Hepatocyte (in vitro differentiated cells): ENCODE results near the gene TRIM7. TPM values are rescaled to one million over a fixed set of nuclear protein-coding genes. Genes with fewer than 3 reads are reported as not detected.

Source experiments
- DNase-seq: peaks from one replicate; pipeline ENCODE4 v3.0.0-alpha.2; 2016; ENCODE audit warnings: low spot score
- H2AFZ ChIP-seq: fragments of 200-600 bp; sonication (generic); 2 replicates; pipeline ENCODE4 v1.6.0; 2016; ENCODE audit warnings: antibody characterized with exemption, mild to moderate bottlenecking
- H3K27ac ChIP-seq: fragments of 200-600 bp; sonication (generic); 2 replicates; pipeline ENCODE4 v1.5.1; 2016; ENCODE audit warnings: mild to moderate bottlenecking
- H3K27me3 ChIP-seq: fragments of 200-600 bp; sonication (generic); 2 replicates; pipeline ENCODE4 v1.6.1; 2016
- H3K36me3 ChIP-seq: fragments of 200-600 bp; sonication (generic); replicated peaks from 2 replicates; pipeline ENCODE4 v1.5.1; 2016; ENCODE audit warnings: low read depth; ENCODE audit not compliant: insufficient read depth
- H3K4me1 ChIP-seq: fragments of 200-600 bp; sonication (generic); 2 replicates; pipeline ENCODE4 v1.5.1; 2016; ENCODE audit warnings: mild to moderate bottlenecking, moderate library complexity; ENCODE audit not compliant: insufficient read depth
- H3K4me2 ChIP-seq: fragments of 200-600 bp; sonication (generic); 2 replicates; pipeline ENCODE4 v1.6.0; 2016
- H3K4me3 ChIP-seq: fragments of 200-600 bp; sonication (generic); 2 replicates; pipeline ENCODE4 v1.5.1; 2016; ENCODE audit warnings: mild to moderate bottlenecking
- H3K79me2 ChIP-seq: fragments of 200-600 bp; sonication (generic); 2 replicates; pipeline ENCODE4 v1.6.0; 2017; ENCODE audit warnings: mild to moderate bottlenecking
- H3K9me2 ChIP-seq: fragments of 200-600 bp; sonication (generic); replicated peaks from 2 replicates; pipeline ENCODE4 v1.6.0; 2017; ENCODE audit warnings: mild to moderate bottlenecking; ENCODE audit not compliant: insufficient read depth
- H3K9me3 ChIP-seq: fragments of 200-600 bp; sonication (generic); 2 replicates; pipeline ENCODE4 v1.5.1; 2016; ENCODE audit warnings: low read depth, mild to moderate bottlenecking
- H4K20me1 ChIP-seq: fragments of 200-600 bp; sonication (generic); 2 replicates; pipeline ENCODE4 v1.6.0; 2016; ENCODE audit warnings: mild to moderate bottlenecking; ENCODE audit not compliant: insufficient read depth, poor library complexity, severe bottlenecking
- EZH2 ChIP-seq: fragments of 200-600 bp; sonication (generic); IDR thresholded peaks from 2 replicates; pipeline ENCODE4 v1.6.1; 2016; ENCODE audit warnings: antibody characterized with exemption, mild to moderate bottlenecking, borderline replicate concordance
- EZH2phosphoT487 ChIP-seq: fragments of 200-600 bp; sonication (generic); IDR thresholded peaks from one replicate; pipeline ENCODE4 v1.6.1; 2018; ENCODE audit warnings: antibody characterized with exemption, mild to moderate bottlenecking, low read depth, moderate library complexity; ENCODE audit not compliant: unreplicated experiment, severe bottlenecking
- WGBS: methylation state at CpG from one replicate; pipeline ENCODE4 v1.1.6; 2016; ENCODE audit warnings: low lambda C conversion rate; ENCODE audit errors: missing lambda C conversion rate; 5-methylcytosine and 5-hydroxymethylcytosine counted together
- polyA plus RNA-seq: library from polyadenylated mRNA; unstranded; fragments of >200 nt; fragmentation: Nextera tagmentation; extraction: Ambion mirVana; gene quantifications from 2 replicates; pipeline ENCODE4 v1.2.1, GENCODE V29; 2016
- total RNA-seq: library from RNA; depleted of rRNA; stranded (reverse); fragments of >200 nt; gene quantifications from 2 replicates; pipeline ENCODE4 v1.2.3, GENCODE V29; 2014
- TF ChIP-seq, protein P1 (sequence below): fragments of 200-600 bp; sonication (generic); IDR thresholded peaks from 2 replicates; pipeline ENCODE4 v1.5.1; 2016; ENCODE audit warnings: antibody characterized with exemption, mild to moderate bottlenecking; ENCODE audit not compliant: poor library complexity

TRIM7 gene
- total and polyA plus RNA-seq, 2 experiments from 2014 or later, result 0.35 TPM; not detected in 1

DNA sequence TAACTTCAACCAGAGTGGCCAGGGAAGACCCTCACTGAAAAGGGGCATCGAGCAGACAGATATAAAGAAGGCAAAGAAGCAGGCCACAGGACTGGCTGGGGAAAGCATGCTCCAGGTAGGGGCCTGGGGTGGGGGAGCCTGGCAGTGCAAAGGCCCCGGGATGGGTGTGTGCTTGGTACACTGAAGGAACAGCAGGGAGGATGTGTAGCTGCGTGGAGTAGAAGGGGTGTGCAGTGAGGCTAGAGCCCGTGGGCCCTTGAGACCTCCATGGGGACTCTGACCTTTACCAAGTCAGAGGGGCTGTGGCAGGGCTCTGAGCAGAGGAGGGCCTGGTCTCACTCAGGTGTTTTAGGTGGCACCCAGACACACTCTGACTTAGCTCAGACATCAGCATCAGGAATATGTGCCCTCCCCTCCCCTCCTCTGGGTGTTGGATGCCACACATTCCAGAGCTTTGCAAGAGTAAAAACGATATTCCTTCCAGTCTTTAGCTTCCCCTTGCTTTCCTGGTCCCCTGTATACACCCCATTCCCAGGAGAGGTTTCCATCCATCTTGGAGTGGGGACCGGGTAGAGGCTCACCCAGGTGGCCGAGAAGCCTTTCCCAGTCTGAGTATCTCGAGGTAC is 7.6 kb downstream of the TRIM7 start:
- H3K4me2 ChIP-seq, result no peak overlapping the region
- no peaks in the 10 kb centered on the region for H3K9me2 ChIP-seq
- H3K4me1 ChIP-seq, result peaks cover 1% of the 10 kb centered on the region
- H2AFZ ChIP-seq, result no peak overlapping the region
- no peaks in the 10 kb centered on the region for H4K20me1 ChIP-seq
- DNase-seq, result no peak
- TF ChIP-seq EZH2 (no peak), EZH2phosphoT487 (no peak)
- TF ChIP-seq, protein P1, sequence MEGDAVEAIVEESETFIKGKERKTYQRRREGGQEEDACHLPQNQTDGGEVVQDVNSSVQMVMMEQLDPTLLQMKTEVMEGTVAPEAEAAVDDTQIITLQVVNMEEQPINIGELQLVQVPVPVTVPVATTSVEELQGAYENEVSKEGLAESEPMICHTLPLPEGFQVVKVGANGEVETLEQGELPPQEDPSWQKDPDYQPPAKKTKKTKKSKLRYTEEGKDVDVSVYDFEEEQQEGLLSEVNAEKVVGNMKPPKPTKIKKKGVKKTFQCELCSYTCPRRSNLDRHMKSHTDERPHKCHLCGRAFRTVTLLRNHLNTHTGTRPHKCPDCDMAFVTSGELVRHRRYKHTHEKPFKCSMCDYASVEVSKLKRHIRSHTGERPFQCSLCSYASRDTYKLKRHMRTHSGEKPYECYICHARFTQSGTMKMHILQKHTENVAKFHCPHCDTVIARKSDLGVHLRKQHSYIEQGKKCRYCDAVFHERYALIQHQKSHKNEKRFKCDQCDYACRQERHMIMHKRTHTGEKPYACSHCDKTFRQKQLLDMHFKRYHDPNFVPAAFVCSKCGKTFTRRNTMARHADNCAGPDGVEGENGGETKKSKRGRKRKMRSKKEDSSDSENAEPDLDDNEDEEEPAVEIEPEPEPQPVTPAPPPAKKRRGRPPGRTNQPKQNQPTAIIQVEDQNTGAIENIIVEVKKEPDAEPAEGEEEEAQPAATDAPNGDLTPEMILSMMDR, result no peak
- no peak overlapping the region for H3K4me3 ChIP-seq
- 72% methylated on average over 8 of the region's 8 CpGs for WGBS
- H3K36me3 ChIP-seq, result no peaks in the 10 kb centered on the region
- H3K27me3 ChIP-seq, result peaks cover 8% of the 10 kb centered on the region
- H3K27ac ChIP-seq, result no peak overlapping the region
- H3K79me2 ChIP-seq, result no peaks in the 10 kb centered on the region
- H3K9me3 ChIP-seq, result no peaks in the 10 kb centered on the region

- H3K4me1 ChIP-seq, result peaks cover 4% of the 10 kb centered on the region
These were observed 9.7 kb downstream of the TRIM7 start for GRCh38 chr5:181195249-181195761.

DNA sequence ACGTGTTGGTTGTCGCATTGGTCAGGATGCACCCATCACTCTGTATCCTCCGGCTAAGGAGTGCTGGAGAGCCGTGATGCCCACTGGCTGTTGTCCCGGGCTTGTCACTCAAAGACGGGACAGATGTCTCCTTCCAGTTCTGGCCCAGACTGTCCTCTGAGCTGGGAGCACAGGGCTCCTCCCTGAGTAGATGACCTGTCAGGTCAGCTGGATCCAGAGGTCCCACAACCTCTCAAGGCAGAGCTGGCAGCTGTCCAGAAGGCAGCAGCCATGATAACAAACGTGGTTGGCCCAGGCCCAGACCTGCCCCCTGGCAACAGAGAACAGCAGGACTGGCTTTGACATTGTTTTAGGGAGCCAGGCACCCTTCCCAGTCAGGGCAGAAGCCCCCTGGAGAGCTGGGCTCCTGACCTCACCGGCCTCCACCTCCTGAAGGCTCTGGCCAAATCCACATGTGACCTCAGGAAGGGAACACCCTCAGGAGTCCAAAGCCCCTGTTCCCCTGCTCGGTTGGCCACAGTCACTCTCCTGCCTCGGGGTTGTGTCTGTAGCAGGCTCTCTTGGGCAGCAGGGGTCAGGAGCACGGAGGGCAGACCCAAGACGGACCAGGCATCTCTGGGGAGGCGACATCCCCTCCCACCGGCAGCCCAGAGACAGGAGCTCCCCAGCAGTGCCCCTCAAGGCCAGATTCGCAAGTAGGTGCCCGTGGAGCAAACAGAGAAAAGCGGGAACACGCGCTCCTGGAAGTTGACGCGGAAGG is 10.3 kb downstream of the TRIM7 start:
- peaks cover 4% of the 10 kb centered on the region for H3K4me1 ChIP-seq
- no peaks in the 10 kb centered on the region for H3K9me3 ChIP-seq
- H3K79me2 ChIP-seq, result no peaks in the 10 kb centered on the region
- no peaks in the 10 kb centered on the region for H4K20me1 ChIP-seq
- H3K4me2 ChIP-seq, result no peak overlapping the region
- WGBS, result 82% methylated on average over 21 of the region's 21 CpGs
- H3K9me2 ChIP-seq, result no peaks in the 10 kb centered on the region
- no peak overlapping the region for H3K27ac ChIP-seq
- no peaks in the 10 kb centered on the region for H3K27me3 ChIP-seq
- TF ChIP-seq EZH2phosphoT487, result no peak
- TF ChIP-seq, protein P1, result no peak
- TF ChIP-seq EZH2, result no peak
- H3K36me3 ChIP-seq, result no peaks in the 10 kb centered on the region
- H2AFZ ChIP-seq, result no peak overlapping the region
- no peak for DNase-seq
- H3K4me3 ChIP-seq, result no peak overlapping the region

More at GRCh38 chr5:181195249-181195761, 9.7 kb downstream of the TRIM7 start:
- Histone ChIP-seq H3K4me2 (no peak overlapping the region), H2AFZ (no peak overlapping the region), H3K79me2 (no peaks in the 10 kb centered on the region), H3K27ac (no peak overlapping the region), H3K27me3 (no peaks in the 10 kb centered on the region), H4K20me1 (no peaks in the 10 kb centered on the region), H3K9me2 (no peaks in the 10 kb centered on the region), H3K4me3 (no peak overlapping the region), H3K9me3 (no peaks in the 10 kb centered on the region), H3K36me3 (no peaks in the 10 kb centered on the region)
- DNase-seq, result no peak
- 97% methylated on average over 36 of the region's 45 CpGs for WGBS
- TF ChIP-seq EZH2phosphoT487, result no peak
- TF ChIP-seq, protein P1, result no peak
- no peak for TF ChIP-seq EZH2
